Kidney tubule cell (primary cell): Measurements from ENCODE around the gene ACOT7.
"Not testable (repeated sequence)": the region's sequence is repeated elsewhere in the genome, so short reads cannot be mapped to it uniquely, and the experiment has no call there.

ENCODE experiments used
- DNase-seq: peaks from one replicate; pipeline ENCODE4 v3.0.0-alpha.2; 2018; ENCODE audit warnings: low spot score

ACOT7 gene

GRCh38 chr1:6310116-6310848 is 83.3 kb downstream of the ACOT7 start:
- no peak for DNase-seq

- DNase-seq: no peak
These were observed 84.0 kb downstream of the ACOT7 start for GRCh38 chr1:6309564-6309963.

- DNase-seq: no peak
These were observed 85.1 kb downstream of the ACOT7 start for GRCh38 chr1:6308449-6308848.

- DNase-seq: not testable (repeated sequence)
These were observed 85.9 kb downstream of the ACOT7 start for GRCh38 chr1:6307682-6308081.

- DNase-seq: no peak
These were observed 86.5 kb downstream of the ACOT7 start for GRCh38 chr1:6307099-6307498.

DNA sequence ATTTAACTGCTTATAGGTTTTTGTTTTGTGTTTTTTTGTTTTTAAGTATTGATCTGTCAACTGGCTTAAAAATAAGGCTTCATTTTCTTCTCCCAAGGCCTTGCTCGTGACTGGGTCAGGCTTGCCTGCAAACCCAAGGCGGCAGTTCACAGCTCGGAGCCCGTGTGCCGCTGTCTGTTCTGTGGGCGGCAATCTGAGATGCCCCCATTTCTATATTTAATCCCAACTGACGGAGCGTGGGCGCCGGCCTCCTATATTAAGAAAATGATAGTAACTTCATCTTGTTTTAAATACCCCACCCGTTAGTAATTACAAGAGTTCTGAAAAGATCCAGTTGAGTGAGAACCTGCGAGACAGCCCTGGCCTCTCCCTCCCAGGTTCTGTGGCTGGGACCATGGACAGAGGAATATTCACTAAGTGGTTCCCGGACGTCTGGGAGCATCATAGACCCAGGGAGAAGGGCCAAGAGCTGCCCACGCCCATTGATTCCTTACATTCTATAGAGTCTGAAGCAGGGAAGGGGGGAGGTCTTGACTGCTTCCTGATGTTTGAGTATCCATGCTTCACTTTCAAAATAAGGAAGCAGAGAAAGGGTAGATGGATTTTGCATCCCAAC is 90.1 kb downstream of the ACOT7 start:
- no peak for DNase-seq

GRCh38 chr1:6302568-6302967 is 91.0 kb downstream of the ACOT7 start:
- DNase-seq: no peak

DNA sequence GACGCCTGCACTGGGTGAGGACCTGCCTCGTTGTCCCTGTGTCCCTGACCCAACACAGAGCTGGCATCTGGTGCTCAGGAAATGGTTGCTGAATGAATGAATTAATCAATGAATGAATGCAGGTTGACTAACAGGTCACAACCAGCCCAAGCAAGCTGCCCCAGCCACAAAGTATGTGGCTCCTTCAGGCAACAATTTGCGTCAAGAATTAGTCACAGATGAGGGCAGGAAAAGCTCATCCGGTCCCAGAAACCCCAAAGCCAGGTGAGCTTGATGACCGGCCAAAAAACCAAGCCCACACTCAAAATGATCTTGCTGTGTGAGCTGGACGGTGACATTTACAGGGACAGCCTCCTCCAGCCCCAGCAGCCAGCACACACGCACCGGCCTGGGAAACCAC is 92.0 kb downstream of the ACOT7 start:
- no peak for DNase-seq

DNA sequence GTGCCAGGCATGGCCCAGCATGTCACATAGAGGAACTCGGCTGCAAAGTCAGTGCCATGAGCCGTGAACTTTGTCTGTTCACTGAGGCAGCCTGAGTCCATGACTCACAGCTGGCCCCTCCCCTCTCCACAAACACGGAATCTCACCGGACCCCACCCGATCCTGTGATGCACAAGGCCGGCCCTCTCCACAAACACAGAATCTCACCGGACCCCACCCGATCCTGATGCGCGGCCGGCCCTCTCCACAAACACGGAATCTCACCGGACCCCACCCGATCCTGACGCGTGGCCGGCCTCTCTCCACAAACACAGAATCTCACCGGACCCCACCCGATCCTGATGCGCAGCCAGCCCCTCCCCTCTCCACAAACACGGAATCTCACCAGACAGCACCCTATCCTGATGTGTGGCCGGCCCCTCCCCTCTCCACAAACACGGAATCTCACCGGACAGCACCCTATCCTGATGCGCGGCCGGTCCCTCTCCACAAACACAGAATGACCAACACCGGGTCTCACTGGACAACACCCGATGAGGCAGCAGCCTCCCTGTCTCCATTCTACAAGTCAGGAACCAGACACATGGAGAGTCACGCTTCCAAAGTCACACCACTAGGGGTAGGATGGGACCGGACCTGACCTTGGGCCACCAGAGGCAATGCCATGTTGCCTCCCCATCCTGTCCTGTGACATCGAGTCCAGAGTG is 93.1 kb downstream of the ACOT7 start:
- no peak for DNase-seq

GRCh38 chr1:6299557-6300165 is 93.9 kb downstream of the ACOT7 start:
- DNase-seq: no peak

DNA sequence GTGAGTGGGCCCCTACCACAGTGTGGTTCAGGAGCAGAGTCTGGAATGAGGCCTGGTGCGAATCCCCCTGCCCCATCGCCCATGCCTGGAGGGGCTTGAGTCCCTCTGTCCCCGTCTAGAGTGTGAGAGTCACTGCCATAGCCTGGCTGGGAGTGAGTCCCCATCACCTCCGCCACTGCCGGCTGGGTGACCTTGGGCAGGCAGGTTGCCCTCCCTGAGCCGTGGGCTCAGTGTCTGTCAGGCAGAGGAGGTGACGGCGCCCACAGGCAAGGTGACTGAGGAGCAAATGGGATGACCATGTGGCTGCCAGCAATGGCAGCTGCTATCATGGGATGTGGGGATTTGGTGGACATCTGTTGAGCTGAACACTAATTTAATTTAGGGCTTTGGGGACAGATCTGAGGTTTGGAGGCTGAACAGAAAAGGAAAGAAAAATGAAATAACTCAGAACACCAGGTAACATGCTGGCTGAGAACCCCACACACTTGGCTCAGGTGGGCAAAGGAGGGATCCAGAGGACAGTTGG is 94.6 kb downstream of the ACOT7 start:
- DNase-seq: no peak

DNA sequence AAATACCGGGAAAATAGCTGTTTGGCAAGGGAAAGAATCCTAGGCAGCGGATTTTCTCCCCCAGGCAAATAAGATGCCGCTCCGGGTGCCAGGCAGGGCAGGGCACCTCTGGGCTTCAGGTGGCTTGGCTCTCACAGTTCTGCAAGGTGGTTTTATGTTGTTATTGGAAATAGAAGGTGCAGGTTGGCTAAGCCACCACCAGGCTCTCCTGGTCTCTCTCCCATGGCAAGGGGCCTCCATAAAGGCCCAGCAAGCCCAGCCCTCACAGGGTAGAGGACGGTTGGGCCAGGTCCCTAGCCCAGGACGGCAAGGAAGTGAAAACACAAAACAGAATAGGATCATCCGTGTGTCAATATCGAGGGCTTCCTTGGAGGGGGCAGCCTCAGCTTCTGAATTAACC is 95.0 kb downstream of the ACOT7 start:
- DNase-seq: no peak

DNA sequence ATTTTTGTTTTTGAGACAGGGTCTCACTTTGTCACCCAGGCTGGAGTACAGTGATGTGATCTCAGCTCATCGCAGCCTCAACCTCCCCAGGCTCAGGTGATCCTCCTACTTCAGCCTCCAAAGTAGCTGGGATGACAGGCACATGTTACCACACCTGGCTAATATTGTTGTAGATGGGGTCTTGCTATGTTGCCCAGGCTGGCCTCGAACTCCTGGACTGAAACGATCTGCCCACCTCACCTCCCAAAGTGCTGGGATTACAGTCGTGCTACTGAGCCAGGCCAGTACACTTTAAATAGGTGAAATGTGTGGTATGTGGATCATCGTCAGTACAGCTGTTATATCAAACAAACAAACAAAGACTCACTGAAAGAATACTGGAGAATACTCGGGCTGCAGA is 97.7 kb downstream of the ACOT7 start:
- no peak for DNase-seq

DNA sequence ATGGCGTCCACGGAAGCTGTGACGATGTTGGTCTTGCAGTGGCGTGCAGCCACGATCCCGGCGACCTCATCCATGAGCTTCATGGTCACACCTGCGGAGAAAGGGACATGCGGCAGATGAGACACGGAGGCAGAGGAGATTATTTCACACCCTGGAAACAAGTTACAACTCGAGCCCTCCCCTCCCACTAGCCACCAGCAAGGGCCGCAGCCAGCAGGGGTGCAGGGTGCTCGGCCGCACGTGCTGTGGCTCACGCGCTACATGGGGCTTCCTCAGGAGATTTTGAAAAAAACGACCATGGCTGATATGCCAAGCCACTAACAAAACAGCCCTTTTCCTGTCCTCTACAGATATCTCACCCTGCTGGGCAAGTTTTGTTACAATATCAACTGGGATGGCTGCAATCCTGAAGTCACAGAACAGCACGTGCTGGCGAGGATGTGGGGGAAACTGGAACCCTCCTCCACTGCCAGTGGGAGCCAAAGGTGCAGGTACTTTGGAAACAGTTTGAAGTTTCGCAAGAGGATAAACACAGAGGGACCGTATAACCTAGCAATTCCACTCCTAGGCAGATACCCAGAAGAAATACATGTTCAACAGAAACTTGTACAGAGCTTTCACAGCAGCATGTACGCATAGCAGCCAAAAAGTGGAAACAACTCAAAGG is 98.5 kb downstream of the ACOT7 start:
- no peak for DNase-seq

DNA sequence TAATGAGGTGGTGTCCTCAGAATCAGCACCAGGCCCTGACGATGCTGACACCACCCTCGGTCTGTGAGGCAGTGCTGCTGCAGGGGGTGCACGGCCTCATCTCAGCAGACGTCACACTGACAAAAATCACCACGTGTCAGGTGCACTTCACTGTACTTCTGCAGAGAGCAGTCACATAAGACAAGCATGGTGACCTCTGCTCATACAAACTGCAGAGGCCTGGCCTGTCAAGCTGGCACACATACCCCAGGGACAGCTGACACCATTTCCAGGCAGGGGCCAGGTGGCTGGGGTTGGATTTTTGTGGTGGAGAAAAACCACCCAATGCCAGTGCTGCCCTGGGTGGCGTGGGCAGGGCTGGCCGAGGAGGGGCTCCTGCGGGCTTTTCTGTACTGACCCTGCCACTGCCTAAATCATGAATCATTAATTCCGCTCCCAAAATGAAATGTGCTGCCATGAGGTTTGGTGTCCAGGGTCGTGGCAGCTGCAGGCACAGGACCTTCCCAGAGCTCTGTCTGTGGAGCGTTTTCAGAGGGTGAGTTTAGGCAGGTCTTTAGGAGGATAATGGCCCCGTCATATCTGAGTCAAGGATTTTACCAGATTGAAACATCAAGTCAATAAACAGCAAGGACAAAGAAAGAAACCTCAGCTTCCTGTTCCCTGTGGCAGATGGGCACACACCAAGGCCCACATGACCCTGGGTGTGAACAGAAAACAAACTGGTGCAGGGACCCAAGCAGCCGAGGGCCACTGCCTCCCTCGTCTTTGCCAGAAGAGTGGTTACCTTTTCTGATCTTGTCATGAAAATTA is 99.3 kb downstream of the ACOT7 start:
- DNase-seq: no peak

DNA sequence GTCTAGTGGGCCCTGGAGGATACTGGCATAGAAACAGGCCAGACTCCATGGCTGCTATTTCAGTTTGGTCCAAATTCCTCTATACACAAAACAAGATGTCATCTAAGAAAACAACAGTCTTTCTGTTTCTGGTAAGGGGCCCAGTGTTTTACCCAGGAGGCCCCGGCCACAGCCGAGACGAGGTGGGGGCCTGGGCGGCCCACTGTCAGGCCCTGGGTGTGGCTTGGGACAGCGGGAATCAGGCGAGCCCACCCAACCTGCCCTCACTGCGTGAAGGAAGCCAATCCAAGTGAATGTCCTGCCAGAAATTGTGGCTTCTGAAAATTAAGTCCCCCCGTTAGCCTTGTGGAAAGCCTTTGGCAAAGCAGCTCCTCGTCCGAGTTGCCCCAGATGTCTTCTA is 101.5 kb downstream of the ACOT7 start:
- no peak for DNase-seq

- no peak for DNase-seq
These were observed 104.9 kb downstream of the ACOT7 start for GRCh38 chr1:6288665-6289064.

GRCh38 chr1:6288026-6288425 is 105.5 kb downstream of the ACOT7 start:
- DNase-seq: no peak

GRCh38 chr1:6287431-6287886 is 106.1 kb downstream of the ACOT7 start:
- no peak for DNase-seq

DNA sequence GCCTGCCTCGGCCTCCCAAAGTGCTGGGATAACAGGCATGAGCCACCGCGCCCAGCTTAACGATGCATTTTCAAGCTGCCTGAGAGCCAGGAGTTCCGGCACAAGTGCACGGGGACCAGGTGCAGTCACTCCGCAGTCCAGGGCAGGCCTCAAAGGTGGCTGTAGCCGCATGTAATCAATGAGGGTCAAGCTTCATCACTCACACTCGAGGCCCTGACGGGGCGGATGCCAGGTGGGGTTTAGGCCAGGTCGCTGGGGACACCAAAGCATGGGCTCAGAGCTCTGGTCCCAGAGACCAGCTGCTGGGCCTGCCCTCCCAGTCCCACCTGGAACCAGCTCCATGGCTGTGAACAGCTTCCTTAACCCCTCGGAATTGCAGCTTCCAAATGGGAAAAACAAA is 106.5 kb downstream of the ACOT7 start:
- no peak for DNase-seq

DNA sequence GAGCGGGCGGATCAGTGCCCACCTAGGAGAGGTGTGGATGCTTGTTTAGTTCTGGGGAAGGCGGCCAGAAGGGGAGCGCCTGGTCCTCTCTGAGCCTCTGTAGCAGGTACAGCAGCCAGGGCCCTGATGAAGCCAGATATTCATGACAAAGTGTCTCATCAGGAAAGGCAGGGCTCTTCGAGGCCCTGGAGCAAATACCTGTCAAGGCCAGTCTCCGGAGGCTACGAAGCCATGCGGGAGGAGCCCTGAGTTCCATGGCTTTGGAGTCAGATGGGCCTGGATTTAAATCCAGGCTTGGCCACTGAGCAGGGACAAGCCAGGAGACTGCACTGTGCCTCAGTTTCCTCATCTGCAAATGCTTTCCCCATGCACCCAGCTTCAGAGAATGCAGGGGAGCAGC is 107.3 kb downstream of the ACOT7 start:
- no peak for DNase-seq
